GM19043 (cell line): ENCODE measurements around the gene RAB26.
"Not testable (repeated sequence)": the region's sequence is repeated elsewhere in the genome, so short reads cannot be mapped to it uniquely, and the experiment has no call there.

Experiments used
- ATAC-seq: cut with Tn5 transposase; IDR thresholded peaks from one replicate; pipeline ENCODE4 v1.9.1; 2021; ENCODE audit warnings: low read depth; ENCODE audit not compliant: unreplicated experiment

Gene RAB26

GRCh38 chr16:2147981-2148671, at the start of gene RAB26:
Gene RAB26, plus strand, starts transcription at chr16:2148625. Its CDS starts 159 bp downstream, at chr16:2148784.
- no peak for ATAC-seq

GRCh38 chr16:2101581-2101980, 46.8 kb upstream of the RAB26 start:
- not testable (repeated sequence) for ATAC-seq

- ATAC-seq, result no peak
Measured at GRCh38 chr16:2102471-2102870, 46.0 kb upstream of the RAB26 start.

GRCh38 chr16:2104464-2104863, 44.0 kb upstream of the RAB26 start:
- ATAC-seq, result not testable (repeated sequence)

- ATAC-seq, result not testable (repeated sequence)
Measured at GRCh38 chr16:2105291-2105690, 43.1 kb upstream of the RAB26 start.

- ATAC-seq, result not testable (repeated sequence)
Measured at GRCh38 chr16:2105769-2106168, 42.7 kb upstream of the RAB26 start.

GRCh38 chr16:2106211-2106610, 42.2 kb upstream of the RAB26 start:
- ATAC-seq, result not testable (repeated sequence)

- not testable (repeated sequence) for ATAC-seq
Measured at GRCh38 chr16:2107121-2107790, 41.2 kb upstream of the RAB26 start.

- not testable (repeated sequence) for ATAC-seq
Measured at GRCh38 chr16:2107791-2108125, 40.7 kb upstream of the RAB26 start.

- ATAC-seq, result not testable (repeated sequence)
Measured at GRCh38 chr16:2108446-2109270, 39.8 kb upstream of the RAB26 start.

- ATAC-seq, result not testable (repeated sequence)
Measured at GRCh38 chr16:2109271-2109580, 39.2 kb upstream of the RAB26 start.

- ATAC-seq, result not testable (repeated sequence)
Measured at GRCh38 chr16:2109872-2110271, 38.6 kb upstream of the RAB26 start.

- ATAC-seq, result not testable (repeated sequence)
Measured at GRCh38 chr16:2110332-2111008, 38.0 kb upstream of the RAB26 start.

- ATAC-seq, result not testable (repeated sequence)
Measured at GRCh38 chr16:2111009-2111353, 37.4 kb upstream of the RAB26 start.

- ATAC-seq, result not testable (repeated sequence)
Measured at GRCh38 chr16:2111412-2112335, 36.8 kb upstream of the RAB26 start.

GRCh38 chr16:2112539-2113106, 35.8 kb upstream of the RAB26 start:
- not testable (repeated sequence) for ATAC-seq

- not testable (repeated sequence) for ATAC-seq
Measured at GRCh38 chr16:2114225-2114624, 34.2 kb upstream of the RAB26 start.

- not testable (repeated sequence) for ATAC-seq
Measured at GRCh38 chr16:2114885-2115590, 33.4 kb upstream of the RAB26 start.

- no peak for ATAC-seq
Measured at GRCh38 chr16:2115591-2115973, 32.8 kb upstream of the RAB26 start.
